Measurements from ENCODE around the gene UBE2D2.

Gene UBE2D2

GRCh38 chr5:139667001-139667729, 106.0 kb downstream of the UBE2D2 start:
- Histone ChIP-seq H3K27ac (ENCODE audit: low read depth, low read length, poor library complexity, severe bottlenecking) (peak overlapping the region; percentile 97), H3K9me3 (ENCODE audit: low read length) (no peaks in the 10 kb centered on the region), H3K79me2 (ENCODE audit: insufficient read depth, low read length) (peaks cover 28% of the 10 kb centered on the region), H3F3A (ENCODE audit: insufficient read depth, low read length) (no peaks in the 10 kb centered on the region), H4K20me1 (ENCODE audit: insufficient read depth, low read length) (no peaks in the 10 kb centered on the region), H2AFZ (ENCODE audit: low read length) (no peak overlapping the region), H3K27me3 (ENCODE audit: insufficient read depth, low read length) (no peaks in the 10 kb centered on the region), H3K4me3 (ENCODE audit: low read depth, low read length, poor library complexity, severe bottlenecking) (peak overlapping the region; percentile 68), H3K4me2 (ENCODE audit: low read length) (peak overlapping the region; percentile 96), H3K4me1 (ENCODE audit: insufficient read depth, low read length, severe bottlenecking) (peaks cover 100% of the 10 kb centered on the region), H3K9ac (ENCODE audit: low read length) (peak overlapping the region; percentile 95), H3K9me2 (ENCODE audit: low read depth, low read length) (no peaks in the 10 kb centered on the region), H3K36me3 (ENCODE audit: insufficient read depth, low read length) (peaks cover 13% of the 10 kb centered on the region; the same call in 1 of the 2 replicates)
- no peak for TF ChIP-seq CTCF (IDR thresholded peaks at IDR 0.05; ENCODE audit: low read length)
- TF ChIP-seq EZH2 (IDR thresholded peaks at IDR 0.05; ENCODE audit: borderline replicate concordance, low read length), result no peak

GRCh38 chr5:139667730-139668063, 106.6 kb downstream of the UBE2D2 start:
- Histone ChIP-seq H2AFZ (ENCODE audit: low read length) (no peak overlapping the region), H3K9me2 (ENCODE audit: low read depth, low read length) (no peaks in the 10 kb centered on the region), H4K20me1 (ENCODE audit: insufficient read depth, low read length) (no peaks in the 10 kb centered on the region), H3K79me2 (ENCODE audit: insufficient read depth, low read length) (peaks cover 33% of the 10 kb centered on the region), H3K36me3 (ENCODE audit: insufficient read depth, low read length) (peaks cover 13% of the 10 kb centered on the region; the same call in 1 of the 2 replicates), H3K4me3 (ENCODE audit: low read depth, low read length, poor library complexity, severe bottlenecking) (peak overlapping the region; percentile 68), H3F3A (ENCODE audit: insufficient read depth, low read length) (no peaks in the 10 kb centered on the region), H3K9me3 (ENCODE audit: low read length) (no peaks in the 10 kb centered on the region), H3K4me1 (ENCODE audit: insufficient read depth, low read length, severe bottlenecking) (peaks cover 100% of the 10 kb centered on the region), H3K4me2 (ENCODE audit: low read length) (peak overlapping the region; percentile 96), H3K27me3 (ENCODE audit: insufficient read depth, low read length) (no peaks in the 10 kb centered on the region), H3K9ac (ENCODE audit: low read length) (peak overlapping the region; percentile 95), H3K27ac (ENCODE audit: low read depth, low read length, poor library complexity, severe bottlenecking) (peak overlapping the region; percentile 97)
- TF ChIP-seq EZH2 (IDR thresholded peaks at IDR 0.05; ENCODE audit: borderline replicate concordance, low read length) (no peak), CTCF (IDR thresholded peaks at IDR 0.05; ENCODE audit: low read length) (no peak)

- TF ChIP-seq CTCF (IDR thresholded peaks at IDR 0.05; ENCODE audit: low read length) (no peak), EZH2 (IDR thresholded peaks at IDR 0.05; ENCODE audit: borderline replicate concordance, low read length) (no peak)
- Histone ChIP-seq H3F3A (ENCODE audit: insufficient read depth, low read length) (no peaks in the 10 kb centered on the region), H3K4me3 (ENCODE audit: low read depth, low read length, poor library complexity, severe bottlenecking) (peak overlapping the region; percentile 68), H4K20me1 (ENCODE audit: insufficient read depth, low read length) (no peaks in the 10 kb centered on the region), H3K4me1 (ENCODE audit: insufficient read depth, low read length, severe bottlenecking) (peaks cover 100% of the 10 kb centered on the region), H3K9ac (ENCODE audit: low read length) (peak overlapping the region; percentile 95), H2AFZ (ENCODE audit: low read length) (no peak overlapping the region), H3K4me2 (ENCODE audit: low read length) (peak overlapping the region; percentile 96), H3K79me2 (ENCODE audit: insufficient read depth, low read length) (peaks cover 39% of the 10 kb centered on the region), H3K27me3 (ENCODE audit: insufficient read depth, low read length) (no peaks in the 10 kb centered on the region), H3K9me3 (ENCODE audit: low read length) (no peaks in the 10 kb centered on the region), H3K9me2 (ENCODE audit: low read depth, low read length) (no peaks in the 10 kb centered on the region), H3K36me3 (ENCODE audit: insufficient read depth, low read length) (peaks cover 13% of the 10 kb centered on the region; the same call in 1 of the 2 replicates), H3K27ac (ENCODE audit: low read depth, low read length, poor library complexity, severe bottlenecking) (peak overlapping the region; percentile 97)
Observed at GRCh38 chr5:139668064-139668880, 107.1 kb downstream of the UBE2D2 start.
